K562 (cell line): Measurements from ENCODE around the gene PDZRN3. TPM values are rescaled to one million over a fixed set of nuclear protein-coding genes. Genes with fewer than 3 reads are reported as not detected.

Experiments
- HNRNPL ChIP-seq: fragments of 200-400 bp; formaldehyde crosslinking; IDR thresholded peaks from 2 replicates; pipeline ENCODE4 v1.6.1; 2017; ENCODE audit warnings: low read depth, mild to moderate bottlenecking, low read length
- HOXB6 ChIP-seq: fragments of 250-450 bp; sonication (Bioruptor Pico); IDR thresholded peaks from 2 replicates; pipeline ENCODE4 v1.5.1; 2022; ENCODE audit warnings: mild to moderate bottlenecking, borderline replicate concordance
- ZC3H8 ChIP-seq: fragments of 450-650 bp; IDR thresholded peaks from 2 replicates; pipeline ENCODE4 v1.6.1; 2017
- polyA plus RNA-seq, 8 experiments: library from polyadenylated mRNA; depleted of rRNA in 4 of 8; stranded (reverse) in 5 of 8; unstranded in 3 of 8; fragments of >200 nt; fragmentation: Nextera tagmentation in 2 of 8; fragmentation: Illumina TruSeq in 1 of 8; extraction: Ambion mirVana in 2 of 8; extraction: Trizol in 1 of 8; gene quantifications; 2 replicates each; pipeline versions ENCODE4 v1.2.1 to v1.2.3, GENCODE V29; 2011 to 2014; ENCODE audit warnings: inconsistent platforms in 1 of 8, missing spikeins in 1 of 8
- total RNA-seq, 7 experiments: library from RNA; depleted of rRNA in 6 of 7; stranded (reverse); fragments of >200 nt in 6 of 7; fragmentation: Illumina TruSeq in 2 of 7; extraction: Trizol in 2 of 7; gene quantifications; 2 replicates each; pipeline versions ENCODE4 v1.2.1 to v1.2.3, GENCODE V29; 2011 to 2021; ENCODE audit warnings: low replicate concordance in 1 of 7
- TF ChIP-seq, protein P1 (sequence below): fragments of 450-650 bp; formaldehyde crosslinking; IDR thresholded peaks from 2 replicates; pipeline ENCODE4 v1.4.0; 2022; ENCODE audit warnings: mild to moderate bottlenecking, moderate library complexity
- TF ChIP-seq, protein P2 (sequence below): sonication (generic); formaldehyde crosslinking; IDR thresholded peaks from 2 replicates; pipeline ENCODE4 v1.8.1; 2023; ENCODE audit warnings: mild to moderate bottlenecking, missing genetic modification reagents
- TF ChIP-seq, protein P3 (sequence below): fragments of 250-450 bp; sonication (Bioruptor Pico); IDR thresholded peaks from 2 replicates; pipeline ENCODE4 v1.5.0; 2020; ENCODE audit warnings: mild to moderate bottlenecking
- TF ChIP-seq, protein P4 (sequence below): fragments of 450-650 bp; IDR thresholded peaks from 2 replicates; pipeline ENCODE4 v1.6.1; 2018; ENCODE audit warnings: mild to moderate bottlenecking, low read depth; ENCODE audit not compliant: partially characterized antibody

The PDZRN3 gene
- total and polyA plus RNA-seq, 9 of the 15 experiments (the other 6 are each of a cell fraction or from before 2014, with no cell fraction given): 0.16 TPM; not detected in 8

- TF ChIP-seq, protein P1, sequence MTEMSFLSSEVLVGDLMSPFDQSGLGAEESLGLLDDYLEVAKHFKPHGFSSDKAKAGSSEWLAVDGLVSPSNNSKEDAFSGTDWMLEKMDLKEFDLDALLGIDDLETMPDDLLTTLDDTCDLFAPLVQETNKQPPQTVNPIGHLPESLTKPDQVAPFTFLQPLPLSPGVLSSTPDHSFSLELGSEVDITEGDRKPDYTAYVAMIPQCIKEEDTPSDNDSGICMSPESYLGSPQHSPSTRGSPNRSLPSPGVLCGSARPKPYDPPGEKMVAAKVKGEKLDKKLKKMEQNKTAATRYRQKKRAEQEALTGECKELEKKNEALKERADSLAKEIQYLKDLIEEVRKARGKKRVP (CRISPR knock-in tag): no peak
- TF ChIP-seq HNRNPL (no peak), ZC3H8 (no peak), HOXB6 (CRISPR knock-in tag) (no peak)
- TF ChIP-seq, protein P2, sequence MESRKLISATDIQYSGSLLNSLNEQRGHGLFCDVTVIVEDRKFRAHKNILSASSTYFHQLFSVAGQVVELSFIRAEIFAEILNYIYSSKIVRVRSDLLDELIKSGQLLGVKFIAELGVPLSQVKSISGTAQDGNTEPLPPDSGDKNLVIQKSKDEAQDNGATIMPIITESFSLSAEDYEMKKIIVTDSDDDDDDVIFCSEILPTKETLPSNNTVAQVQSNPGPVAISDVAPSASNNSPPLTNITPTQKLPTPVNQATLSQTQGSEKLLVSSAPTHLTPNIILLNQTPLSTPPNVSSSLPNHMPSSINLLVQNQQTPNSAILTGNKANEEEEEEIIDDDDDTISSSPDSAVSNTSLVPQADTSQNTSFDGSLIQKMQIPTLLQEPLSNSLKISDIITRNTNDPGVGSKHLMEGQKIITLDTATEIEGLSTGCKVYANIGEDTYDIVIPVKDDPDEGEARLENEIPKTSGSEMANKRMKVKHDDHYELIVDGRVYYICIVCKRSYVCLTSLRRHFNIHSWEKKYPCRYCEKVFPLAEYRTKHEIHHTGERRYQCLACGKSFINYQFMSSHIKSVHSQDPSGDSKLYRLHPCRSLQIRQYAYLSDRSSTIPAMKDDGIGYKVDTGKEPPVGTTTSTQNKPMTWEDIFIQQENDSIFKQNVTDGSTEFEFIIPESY (CRISPR knock-in tag): no peak
- TF ChIP-seq, protein P3, sequence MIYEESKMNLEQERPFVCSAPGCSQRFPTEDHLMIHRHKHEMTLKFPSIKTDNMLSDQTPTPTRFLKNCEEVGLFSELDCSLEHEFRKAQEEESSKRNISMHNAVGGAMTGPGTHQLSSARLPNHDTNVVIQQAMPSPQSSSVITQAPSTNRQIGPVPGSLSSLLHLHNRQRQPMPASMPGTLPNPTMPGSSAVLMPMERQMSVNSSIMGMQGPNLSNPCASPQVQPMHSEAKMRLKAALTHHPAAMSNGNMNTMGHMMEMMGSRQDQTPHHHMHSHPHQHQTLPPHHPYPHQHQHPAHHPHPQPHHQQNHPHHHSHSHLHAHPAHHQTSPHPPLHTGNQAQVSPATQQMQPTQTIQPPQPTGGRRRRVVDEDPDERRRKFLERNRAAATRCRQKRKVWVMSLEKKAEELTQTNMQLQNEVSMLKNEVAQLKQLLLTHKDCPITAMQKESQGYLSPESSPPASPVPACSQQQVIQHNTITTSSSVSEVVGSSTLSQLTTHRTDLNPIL (CRISPR knock-in tag): no peak
- TF ChIP-seq, protein P4, sequence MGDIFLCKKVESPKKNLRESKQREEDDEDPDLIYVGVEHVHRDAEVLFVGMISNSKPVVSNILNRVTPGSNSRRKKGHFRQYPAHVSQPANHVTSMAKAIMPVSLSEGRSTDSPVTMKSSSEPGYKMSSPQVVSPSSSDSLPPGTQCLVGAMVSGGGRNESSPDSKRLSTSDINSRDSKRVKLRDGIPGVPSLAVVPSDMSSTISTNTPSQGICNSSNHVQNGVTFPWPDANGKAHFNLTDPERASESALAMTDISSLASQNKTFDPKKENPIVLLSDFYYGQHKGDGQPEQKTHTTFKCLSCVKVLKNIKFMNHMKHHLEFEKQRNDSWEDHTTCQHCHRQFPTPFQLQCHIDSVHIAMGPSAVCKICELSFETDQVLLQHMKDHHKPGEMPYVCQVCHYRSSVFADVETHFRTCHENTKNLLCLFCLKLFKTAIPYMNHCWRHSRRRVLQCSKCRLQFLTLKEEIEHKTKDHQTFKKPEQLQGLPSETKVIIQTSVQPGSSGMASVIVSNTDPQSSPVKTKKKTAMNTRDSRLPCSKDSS: no peak
These were observed 175.9 kb downstream of the PDZRN3 start (continued) for GRCh38 chr3:73448761-73449301.
